Sigmoid colon (tissue), 4 donors: ENCODE measurements around the gene TNRC18.
"Not testable (repeated sequence)": the region's sequence is repeated elsewhere in the genome, so short reads cannot be mapped to it uniquely, and the experiment has no call there.

Experiments used
- EP300 ChIP-seq, 4 donors: sonication (generic); formaldehyde crosslinking; IDR thresholded peaks; one replicate each; pipeline ENCODE4 v1.6.1; 2017; ENCODE audit warnings: antibody characterized with exemption in 4 of 4
- TF ChIP-seq, protein P1 (sequence below), 4 experiments: fragments of 450-650 bp in 3 of 4; fragments of 200-600 bp in 1 of 4; IDR thresholded peaks; one replicate each; pipeline ENCODE4 v1.5.1; 2016 to 2019; ENCODE audit warnings: antibody characterized with exemption in 4 of 4, mild to moderate bottlenecking in 3 of 4, moderate library complexity in 2 of 4

DNA sequence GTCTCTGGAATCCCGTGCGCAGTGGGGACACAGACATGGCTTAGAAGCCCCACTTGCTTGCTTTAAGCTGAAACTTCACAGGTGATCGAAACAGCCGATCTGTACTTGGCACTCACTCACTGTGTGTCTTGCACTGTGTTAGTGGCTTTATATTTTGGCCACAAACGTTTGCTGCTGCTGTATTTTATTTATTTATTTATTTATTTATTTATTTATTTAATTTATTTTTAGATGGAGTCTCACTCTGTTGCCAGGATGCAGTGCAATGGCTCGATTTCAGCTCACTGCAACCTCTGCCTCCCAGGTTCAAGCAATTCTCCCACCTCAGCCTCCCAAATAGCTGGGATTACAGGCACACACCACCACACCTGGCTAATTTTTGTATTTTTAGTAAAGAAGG, 63.6 kb downstream of the TNRC18 start:
- TF ChIP-seq, protein P1, sequence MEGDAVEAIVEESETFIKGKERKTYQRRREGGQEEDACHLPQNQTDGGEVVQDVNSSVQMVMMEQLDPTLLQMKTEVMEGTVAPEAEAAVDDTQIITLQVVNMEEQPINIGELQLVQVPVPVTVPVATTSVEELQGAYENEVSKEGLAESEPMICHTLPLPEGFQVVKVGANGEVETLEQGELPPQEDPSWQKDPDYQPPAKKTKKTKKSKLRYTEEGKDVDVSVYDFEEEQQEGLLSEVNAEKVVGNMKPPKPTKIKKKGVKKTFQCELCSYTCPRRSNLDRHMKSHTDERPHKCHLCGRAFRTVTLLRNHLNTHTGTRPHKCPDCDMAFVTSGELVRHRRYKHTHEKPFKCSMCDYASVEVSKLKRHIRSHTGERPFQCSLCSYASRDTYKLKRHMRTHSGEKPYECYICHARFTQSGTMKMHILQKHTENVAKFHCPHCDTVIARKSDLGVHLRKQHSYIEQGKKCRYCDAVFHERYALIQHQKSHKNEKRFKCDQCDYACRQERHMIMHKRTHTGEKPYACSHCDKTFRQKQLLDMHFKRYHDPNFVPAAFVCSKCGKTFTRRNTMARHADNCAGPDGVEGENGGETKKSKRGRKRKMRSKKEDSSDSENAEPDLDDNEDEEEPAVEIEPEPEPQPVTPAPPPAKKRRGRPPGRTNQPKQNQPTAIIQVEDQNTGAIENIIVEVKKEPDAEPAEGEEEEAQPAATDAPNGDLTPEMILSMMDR (IDR thresholded peaks at IDR 0.05), result not testable (repeated sequence)
- not testable (repeated sequence) for TF ChIP-seq EP300 (IDR thresholded peaks at IDR 0.05)
